NCI-H1105 (cell line): ENCODE data around the gene RGS4.

Experiments
- DNase-seq: peaks from one replicate; lab custom pipeline; 2025; lab: John Stamatoyannopoulos, UW

The RGS4 gene

GRCh38 chr1:163069142-163069541 lies at the start of gene RGS4:
Gene RGS4 (plus strand): TSS chr1:163069361. CDS start chr1:163069485, 124 bp downstream.
- DNase-seq: no peak

GRCh38 chr1:163022129-163022528 lies 47.0 kb upstream of the RGS4 start:
- DNase-seq: no peak

- DNase-seq: no peak
These were observed 41.6 kb upstream of the RGS4 start for GRCh38 chr1:163027610-163028009.

GRCh38 chr1:163029901-163030300 lies 39.3 kb upstream of the RGS4 start:
- DNase-seq: no peak

GRCh38 chr1:163035446-163036249 lies 33.5 kb upstream of the RGS4 start:
- DNase-seq: no peak

GRCh38 chr1:163036671-163037070 lies 32.5 kb upstream of the RGS4 start:
- DNase-seq: no peak

GRCh38 chr1:163038928-163039706 lies 30.0 kb upstream of the RGS4 start:
- no peak for DNase-seq

GRCh38 chr1:163039707-163040093 lies 29.5 kb upstream of the RGS4 start:
- no peak for DNase-seq

- DNase-seq: no peak
These were observed 23.1 kb upstream of the RGS4 start for GRCh38 chr1:163046071-163046470.

- no peak for DNase-seq
These were observed 21.1 kb upstream of the RGS4 start for GRCh38 chr1:163047951-163048659.

GRCh38 chr1:163048869-163049268 lies 20.3 kb upstream of the RGS4 start:
- no peak for DNase-seq

GRCh38 chr1:163049296-163049695 lies 19.9 kb upstream of the RGS4 start:
- DNase-seq: no peak

GRCh38 chr1:163050496-163050895 lies 18.7 kb upstream of the RGS4 start:
- DNase-seq: no peak

GRCh38 chr1:163054181-163054591 lies 15.0 kb upstream of the RGS4 start:
- DNase-seq: no peak

- DNase-seq: no peak
These were observed 14.2 kb upstream of the RGS4 start for GRCh38 chr1:163055005-163055404.

- no peak for DNase-seq
These were observed 13.6 kb upstream of the RGS4 start for GRCh38 chr1:163055531-163055930.

GRCh38 chr1:163056831-163057230 lies 12.3 kb upstream of the RGS4 start:
- DNase-seq: no peak

- no peak for DNase-seq
These were observed 8.7 kb upstream of the RGS4 start for GRCh38 chr1:163060343-163061007.

GRCh38 chr1:163063143-163063542 lies 6.0 kb upstream of the RGS4 start:
- no peak for DNase-seq

GRCh38 chr1:163063610-163064009 lies 5.6 kb upstream of the RGS4 start:
- no peak for DNase-seq

GRCh38 chr1:163066168-163066567 lies 3.0 kb upstream of the RGS4 start:
- no peak for DNase-seq

GRCh38 chr1:163066686-163067085 lies 2.5 kb upstream of the RGS4 start:
- no peak for DNase-seq
